CD14-positive monocyte (primary cell): Measurements from ENCODE around the gene BPIFB4. TPM values are rescaled to one million over a fixed set of nuclear protein-coding genes. Genes with fewer than 3 reads are reported as not detected.
"Not testable (repeated sequence)": the region's sequence is repeated elsewhere in the genome, so short reads cannot be mapped to it uniquely, and the experiment has no call there.

Experiments used
- DNase-seq, 3 donors: peaks; one replicate each; pipeline ENCODE4 v3.0.0-alpha.2; 2011 to 2022
- H2AFZ ChIP-seq: 2 replicates; pipeline ENCODE4 v1.6.0; 2012; ENCODE audit warnings: mild to moderate bottlenecking, low read depth, low read length, inconsistent platforms; ENCODE audit not compliant: insufficient read depth, poor library complexity, severe bottlenecking
- H3K27ac ChIP-seq, 2 donors: 1 replicate in 1 of 2; 2 replicates in 1 of 2; pipeline ENCODE4 v1.5.1; 2012 to 2013; ENCODE audit warnings: low read length in 2 of 2, control low read depth in 1 of 2, inconsistent platforms in 1 of 2, low read depth in 1 of 2, mild to moderate bottlenecking in 1 of 2
- H3K27me3 ChIP-seq, 2 donors: one replicate each; pipeline versions ENCODE4 v1.6.0 to v1.6.1; 2011 to 2013; ENCODE audit warnings: low read length in 2 of 2; ENCODE audit not compliant: control insufficient read depth in 2 of 2, insufficient read depth in 2 of 2
- H3K36me3 ChIP-seq, 2 donors: replicated peaks in 1 of 2; 1 replicate in 1 of 2; 2 replicates in 1 of 2; pipeline versions ENCODE4 v1.5.1 to v1.6.1; 2012 to 2013; ENCODE audit warnings: low read length in 2 of 2, control low read depth in 1 of 2, inconsistent platforms in 1 of 2, mild to moderate bottlenecking in 1 of 2; ENCODE audit not compliant: insufficient read depth in 2 of 2, control insufficient read depth in 1 of 2
- H3K4me1 ChIP-seq, 2 donors: 1 replicate in 1 of 2; 2 replicates in 1 of 2; pipeline versions ENCODE4 v1.5.1 to v1.6.1; 2012 to 2013; ENCODE audit warnings: low read length in 2 of 2, control low read depth in 1 of 2, inconsistent platforms in 1 of 2, mild to moderate bottlenecking in 1 of 2, moderate library complexity in 1 of 2; ENCODE audit not compliant: insufficient read depth in 2 of 2, control insufficient read depth in 1 of 2
- H3K4me2 ChIP-seq: replicated peaks from 2 replicates; pipeline ENCODE3; 2012; ENCODE audit warnings: low read length, moderate library complexity, mild to moderate bottlenecking; ENCODE audit not compliant: poor library complexity, severe bottlenecking; ENCODE audit errors: extremely low read depth
- H3K4me3 ChIP-seq, 3 experiments: fragments of 200-600 bp in 1 of 3; sonication (generic) in 1 of 3; replicated peaks in 1 of 3; 1 replicate in 2 of 3; 2 replicates in 1 of 3; pipeline ENCODE4 v1.5.1; 2011 to 2013; ENCODE audit warnings: low read length in 3 of 3, mild to moderate bottlenecking in 3 of 3, control low read depth in 2 of 3, low read depth in 2 of 3, inconsistent platforms in 1 of 3, moderate library complexity in 1 of 3
- H3K79me2 ChIP-seq: 2 replicates; pipeline ENCODE4 v1.6.0; 2012; ENCODE audit warnings: mild to moderate bottlenecking, control low read depth, inconsistent platforms, low read length, moderate library complexity; ENCODE audit not compliant: insufficient read depth
- H3K9ac ChIP-seq: 2 replicates; pipeline ENCODE4 v1.6.0; 2017; ENCODE audit warnings: low read length, mild to moderate bottlenecking; ENCODE audit not compliant: insufficient read depth, poor library complexity, severe bottlenecking
- H3K9me3 ChIP-seq, 2 donors: replicated peaks in 1 of 2; 1 replicate in 1 of 2; 2 replicates in 1 of 2; pipeline versions ENCODE4 v1.5.1 to v1.6.1; 2012 to 2013; ENCODE audit warnings: low read length in 2 of 2, control low read depth in 1 of 2; ENCODE audit not compliant: control insufficient read depth in 1 of 2, insufficient read depth in 1 of 2
- H4K20me1 ChIP-seq: 2 replicates; pipeline ENCODE4 v1.6.0; 2012; ENCODE audit warnings: mild to moderate bottlenecking, low read length, control low read depth, moderate library complexity; ENCODE audit not compliant: insufficient read depth
- H3K27ac Mint-ChIP-seq, 7 donors: one replicate each; pipeline ENCODE4 v1.8.0; 2020; ENCODE audit warnings: mild to moderate bottlenecking in 7 of 7, mixed read lengths in 7 of 7, moderate library complexity in 6 of 7, inconsistent platforms in 2 of 7
- H3K27me3 Mint-ChIP-seq, 3 donors: one replicate each; pipeline ENCODE4 v1.8.0; 2021 to 2022; ENCODE audit warnings: low read depth in 3 of 3, mild to moderate bottlenecking in 3 of 3, mixed read lengths in 3 of 3, moderate library complexity in 3 of 3, inconsistent platforms in 1 of 3
- H3K36me3 Mint-ChIP-seq, 2 donors: one replicate each; pipeline ENCODE4 v1.8.0; 2020; ENCODE audit warnings: mixed read lengths in 2 of 2, inconsistent platforms in 1 of 2, mild to moderate bottlenecking in 1 of 2
- H3K4me1 Mint-ChIP-seq: one replicate; pipeline ENCODE4 v1.8.0; 2020; ENCODE audit warnings: mild to moderate bottlenecking, mixed read lengths
- H3K4me3 Mint-ChIP-seq, 2 donors: one replicate each; pipeline ENCODE4 v1.8.0; 2020; ENCODE audit warnings: mild to moderate bottlenecking in 2 of 2, mixed read lengths in 2 of 2, moderate library complexity in 1 of 2
- H3K9me3 Mint-ChIP-seq, 7 donors: one replicate each; pipeline ENCODE4 v1.8.0; 2020 to 2022; ENCODE audit warnings: mixed read lengths in 7 of 7, mild to moderate bottlenecking in 6 of 7, moderate library complexity in 6 of 7, inconsistent platforms in 2 of 7
- WGBS: methylation state at CpG from one replicate; pipeline ENCODE4 v1.1.5; 2013; ENCODE audit warnings: missing lambda C conversion rate; ENCODE audit not compliant: insufficient coverage; 5-methylcytosine and 5-hydroxymethylcytosine counted together
- intact Hi-C, 2 donors: fragments of 100-400 bp; cut with micrococcal nuclease; formaldehyde crosslinking; loops; one replicate each; pipeline versions ENCODE4 v1.15.0 to v1.15.1; 2023
- polyA plus RNA-seq, 3 donors: library from polyadenylated mRNA; depleted of rRNA in 1 of 3; unstranded in 2 of 3; stranded (reverse) in 1 of 3; fragments of 300-500 nt in 2 of 3; fragments of >200 nt in 1 of 3; fragmentation: Illumina TruSeq in 2 of 3; gene quantifications; 1 replicate in 2 of 3; 2 replicates in 1 of 3; pipeline ENCODE4 v1.2.3, GENCODE V29; 2012 to 2021
- TF ChIP-seq, protein P1 (sequence below): fragments of 200-600 bp; IDR thresholded peaks from one replicate; pipeline ENCODE4 v1.8.0; 2022; ENCODE audit warnings: antibody characterized with exemption, mild to moderate bottlenecking

BPIFB4 gene
- polyA plus RNA-seq, 3 donors: not detected

DNA sequence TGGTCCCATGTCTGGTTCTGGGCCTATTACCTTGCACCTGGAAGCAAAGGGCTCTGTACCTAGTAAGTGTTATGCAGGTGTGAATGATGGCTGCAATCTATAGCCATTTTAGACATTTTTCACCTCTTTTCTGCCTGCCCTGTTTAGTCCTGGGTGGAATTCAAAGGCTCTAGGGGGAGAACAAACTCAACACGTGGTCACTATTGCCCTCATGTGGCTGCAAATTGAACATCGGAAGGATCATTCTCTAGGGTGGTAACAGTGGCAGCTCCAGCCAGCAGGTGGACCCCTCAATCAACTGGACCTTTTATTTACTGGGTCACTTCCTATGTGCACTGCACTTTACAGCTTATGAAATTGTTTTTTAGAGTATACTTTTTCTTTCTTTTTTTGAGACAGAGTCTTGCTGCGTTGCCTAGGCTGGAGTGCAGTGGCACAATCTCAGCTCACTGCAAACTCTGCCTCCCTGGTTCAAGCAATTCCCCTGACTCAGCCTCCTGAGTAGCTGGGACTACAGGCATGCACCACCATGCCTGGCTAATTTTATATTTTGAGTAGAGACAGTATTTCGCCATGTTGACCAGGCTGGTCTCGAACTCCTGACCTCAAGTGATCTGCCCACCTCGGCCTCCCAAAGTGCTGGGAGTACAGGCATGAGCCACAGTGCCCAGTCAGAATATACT lies 16.6 kb downstream of the BPIFB4 start:
- not testable (repeated sequence) for H3K9me3 Mint-ChIP-seq, H3K36me3 ChIP-seq, H3K4me1 Mint-ChIP-seq, H3K27me3 Mint-ChIP-seq, H3K79me2 ChIP-seq, H3K27me3 ChIP-seq, DNase-seq, H3K36me3 Mint-ChIP-seq, H3K4me3 Mint-ChIP-seq, H3K9ac ChIP-seq, H3K27ac Mint-ChIP-seq, H3K4me2 ChIP-seq, H4K20me1 ChIP-seq, H3K9me3 ChIP-seq, H3K4me1 ChIP-seq, H3K4me3 ChIP-seq, H3K27ac ChIP-seq, H2AFZ ChIP-seq
- intact Hi-C loops: loop anchor here in 1 of 2 donors (5.0 kb wide), 1 partner anchor 189 kb away; no protein-coding TSS in a partner anchor
- TF ChIP-seq, protein P1, sequence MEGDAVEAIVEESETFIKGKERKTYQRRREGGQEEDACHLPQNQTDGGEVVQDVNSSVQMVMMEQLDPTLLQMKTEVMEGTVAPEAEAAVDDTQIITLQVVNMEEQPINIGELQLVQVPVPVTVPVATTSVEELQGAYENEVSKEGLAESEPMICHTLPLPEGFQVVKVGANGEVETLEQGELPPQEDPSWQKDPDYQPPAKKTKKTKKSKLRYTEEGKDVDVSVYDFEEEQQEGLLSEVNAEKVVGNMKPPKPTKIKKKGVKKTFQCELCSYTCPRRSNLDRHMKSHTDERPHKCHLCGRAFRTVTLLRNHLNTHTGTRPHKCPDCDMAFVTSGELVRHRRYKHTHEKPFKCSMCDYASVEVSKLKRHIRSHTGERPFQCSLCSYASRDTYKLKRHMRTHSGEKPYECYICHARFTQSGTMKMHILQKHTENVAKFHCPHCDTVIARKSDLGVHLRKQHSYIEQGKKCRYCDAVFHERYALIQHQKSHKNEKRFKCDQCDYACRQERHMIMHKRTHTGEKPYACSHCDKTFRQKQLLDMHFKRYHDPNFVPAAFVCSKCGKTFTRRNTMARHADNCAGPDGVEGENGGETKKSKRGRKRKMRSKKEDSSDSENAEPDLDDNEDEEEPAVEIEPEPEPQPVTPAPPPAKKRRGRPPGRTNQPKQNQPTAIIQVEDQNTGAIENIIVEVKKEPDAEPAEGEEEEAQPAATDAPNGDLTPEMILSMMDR: peak; percentile 28
- 95% methylated on average over 4 of the region's 6 CpGs for WGBS

DNA sequence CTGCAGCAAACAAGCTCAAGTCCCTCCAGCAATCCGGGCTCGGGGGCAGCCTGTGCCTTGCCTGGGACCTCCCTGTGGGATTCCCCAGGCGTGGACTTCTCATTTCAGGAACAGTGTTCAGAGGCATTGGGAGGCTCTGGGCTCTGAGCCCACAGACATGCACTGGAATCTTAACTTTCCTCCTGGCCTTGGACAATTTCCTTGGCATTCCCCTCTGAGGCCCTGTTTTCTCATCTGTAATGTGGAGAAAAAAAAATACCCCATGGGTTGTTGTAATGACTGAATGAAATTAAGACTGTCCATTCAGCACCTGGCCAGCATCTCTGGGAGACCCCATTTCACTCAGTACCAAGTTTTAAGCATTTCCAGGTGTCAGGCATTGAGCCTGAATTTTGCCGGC lies 17.6 kb downstream of the BPIFB4 start:
- H3K27ac Mint-ChIP-seq: no peak overlapping the region

More for the DNA sequence above, 17.6 kb downstream of the BPIFB4 start:
- Histone ChIP-seq H3K9me3 (no peaks in the 10 kb centered on the region), H3K4me1 (no peaks in the 10 kb centered on the region), H3K27ac (no peak overlapping the region), H3K79me2 (no peaks in the 10 kb centered on the region), H3K9ac (no peak overlapping the region), H3K4me3 (no peak overlapping the region), H3K4me2 (no peak overlapping the region), H3K27me3 (no peaks in the 10 kb centered on the region), H4K20me1 (no peaks in the 10 kb centered on the region), H2AFZ (no peak overlapping the region), H3K36me3 (no peaks in the 10 kb centered on the region)
- no peak for DNase-seq
- Mint-ChIP-seq H3K36me3 (no peaks in the 10 kb centered on the region), H3K9me3 (no peaks in the 10 kb centered on the region), H3K4me3 (no peak overlapping the region), H3K27me3 (peaks cover 2 to 3% (median 2%) of the 10 kb centered on the region in 3 donors), H3K4me1 (no peaks in the 10 kb centered on the region)
- intact Hi-C loops: loop anchor here in 1 of 2 donors (5.0 kb wide), 1 partner anchor 190 kb away; no protein-coding TSS in a partner anchor
- TF ChIP-seq, protein P1: no peak
- WGBS: 93% methylated on average over 3 of the region's 4 CpGs
